ENCODE measurements around the gene RIMS3. TPM values are rescaled to one million over a fixed set of nuclear protein-coding genes. Genes with fewer than 3 reads are reported as not detected.

The RIMS3 gene
- total RNA-seq, 4 donors from 2014 or later: 2.8 to 8.2 (median 4.8) TPM

DNA sequence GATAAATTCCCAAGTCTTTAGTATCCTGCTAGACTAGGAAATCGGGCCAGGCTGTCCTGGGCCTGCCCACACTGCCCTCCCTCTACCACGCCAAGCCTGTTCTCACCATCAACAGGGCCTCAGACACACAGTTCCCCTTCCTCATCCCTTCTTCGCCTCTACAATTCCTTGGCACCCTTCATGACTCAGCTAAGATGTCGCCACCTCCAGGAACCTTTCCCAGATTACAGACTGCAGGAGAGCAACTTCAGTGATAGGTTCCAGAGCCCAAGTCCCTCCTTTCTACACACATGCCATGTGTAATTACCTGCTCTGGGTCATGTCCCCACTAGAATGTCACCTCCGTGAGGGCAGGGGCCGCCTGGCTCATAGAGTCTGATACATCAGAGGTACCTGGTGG lies 3.3 kb downstream of the RIMS3 start:
- WGBS: 70% methylated on average over 6 of the region's 6 CpGs
- no peaks in the 10 kb centered on the region for H3K36me3 ChIP-seq
- no peak overlapping the region for H3K4me3 ChIP-seq
- H3K9me3 ChIP-seq: no peaks in the 10 kb centered on the region
- peaks cover 35% of the 10 kb centered on the region for H3K4me1 ChIP-seq
- TF ChIP-seq EP300 (IDR thresholded peaks at IDR 0.05) (no peak), POLR2A (IDR thresholded peaks at IDR 0.05) (no peak), POLR2AphosphoS5 (IDR thresholded peaks at IDR 0.05) (no peak)
- TF ChIP-seq, protein P1, sequence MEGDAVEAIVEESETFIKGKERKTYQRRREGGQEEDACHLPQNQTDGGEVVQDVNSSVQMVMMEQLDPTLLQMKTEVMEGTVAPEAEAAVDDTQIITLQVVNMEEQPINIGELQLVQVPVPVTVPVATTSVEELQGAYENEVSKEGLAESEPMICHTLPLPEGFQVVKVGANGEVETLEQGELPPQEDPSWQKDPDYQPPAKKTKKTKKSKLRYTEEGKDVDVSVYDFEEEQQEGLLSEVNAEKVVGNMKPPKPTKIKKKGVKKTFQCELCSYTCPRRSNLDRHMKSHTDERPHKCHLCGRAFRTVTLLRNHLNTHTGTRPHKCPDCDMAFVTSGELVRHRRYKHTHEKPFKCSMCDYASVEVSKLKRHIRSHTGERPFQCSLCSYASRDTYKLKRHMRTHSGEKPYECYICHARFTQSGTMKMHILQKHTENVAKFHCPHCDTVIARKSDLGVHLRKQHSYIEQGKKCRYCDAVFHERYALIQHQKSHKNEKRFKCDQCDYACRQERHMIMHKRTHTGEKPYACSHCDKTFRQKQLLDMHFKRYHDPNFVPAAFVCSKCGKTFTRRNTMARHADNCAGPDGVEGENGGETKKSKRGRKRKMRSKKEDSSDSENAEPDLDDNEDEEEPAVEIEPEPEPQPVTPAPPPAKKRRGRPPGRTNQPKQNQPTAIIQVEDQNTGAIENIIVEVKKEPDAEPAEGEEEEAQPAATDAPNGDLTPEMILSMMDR (IDR thresholded peaks at IDR 0.05): no peak
- H3K27ac ChIP-seq: no peak overlapping the region
- DNase-seq (ENCODE audit: low spot score in 2 of 2): no peak
- no peaks in the 10 kb centered on the region for H3K27me3 ChIP-seq

DNA sequence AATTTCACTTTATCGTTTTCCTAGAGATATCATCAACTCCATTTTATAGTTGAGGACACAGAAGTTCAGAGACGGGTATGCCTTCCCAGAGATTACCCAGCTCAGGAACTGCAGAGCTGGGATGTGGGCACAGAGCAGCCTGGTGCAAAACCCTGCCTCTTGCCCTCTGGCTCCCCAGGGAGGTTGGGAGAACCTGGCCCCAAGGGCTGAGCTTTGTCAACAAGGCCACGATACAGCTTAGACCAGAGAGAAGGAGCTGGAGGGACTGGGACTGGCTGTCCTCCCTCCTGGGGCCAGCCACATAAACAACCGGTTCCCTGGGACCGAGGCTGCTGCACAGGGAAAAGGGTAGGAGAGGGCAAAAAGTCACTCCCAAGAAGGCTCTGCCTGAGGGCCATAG lies 3.8 kb downstream of the RIMS3 start:
- Histone ChIP-seq H3K4me3 (no peak overlapping the region), H3K27me3 (no peaks in the 10 kb centered on the region), H3K36me3 (no peaks in the 10 kb centered on the region), H3K4me1 (peaks cover 35% of the 10 kb centered on the region), H3K9me3 (no peaks in the 10 kb centered on the region), H3K27ac (no peak overlapping the region)
- no peak for DNase-seq (ENCODE audit: low spot score in 2 of 2)
- no peak for TF ChIP-seq POLR2AphosphoS5 (IDR thresholded peaks at IDR 0.05)
- no peak for TF ChIP-seq EP300 (IDR thresholded peaks at IDR 0.05)
- TF ChIP-seq, protein P1 (IDR thresholded peaks at IDR 0.05): no peak
- TF ChIP-seq POLR2A (IDR thresholded peaks at IDR 0.05): no peak
- 59% methylated on average over 5 of the region's 5 CpGs for WGBS

DNA sequence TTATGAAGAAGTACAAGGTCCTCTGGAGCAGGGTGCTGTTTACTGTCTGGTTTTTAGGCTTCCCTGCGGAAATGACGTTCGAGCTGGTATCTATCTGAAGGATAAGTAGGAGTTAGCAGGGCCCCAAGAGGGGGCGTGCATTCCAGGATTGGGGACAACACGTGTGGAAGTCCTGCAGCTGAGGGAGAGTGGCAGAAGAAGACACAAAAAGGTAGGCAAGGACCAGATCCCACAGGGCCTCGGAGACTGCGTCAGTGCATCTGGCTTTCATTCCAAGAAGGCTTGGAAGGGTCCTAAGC lies 5.9 kb downstream of the RIMS3 start:
- H3K36me3 ChIP-seq: no peaks in the 10 kb centered on the region
- no peak overlapping the region for H3K27ac ChIP-seq
- WGBS: 70% methylated on average over 7 of the region's 7 CpGs
- no peaks in the 10 kb centered on the region for H3K27me3 ChIP-seq
- peaks cover 18% of the 10 kb centered on the region for H3K4me1 ChIP-seq
- TF ChIP-seq POLR2A (IDR thresholded peaks at IDR 0.05): no peak
- TF ChIP-seq, protein P1 (IDR thresholded peaks at IDR 0.05): no peak
- no peak for TF ChIP-seq EP300 (IDR thresholded peaks at IDR 0.05)
- no peak for TF ChIP-seq POLR2AphosphoS5 (IDR thresholded peaks at IDR 0.05)
- no peak overlapping the region for H3K4me3 ChIP-seq
- H3K9me3 ChIP-seq: no peaks in the 10 kb centered on the region
- no peak for DNase-seq (ENCODE audit: low spot score in 2 of 2)

DNA sequence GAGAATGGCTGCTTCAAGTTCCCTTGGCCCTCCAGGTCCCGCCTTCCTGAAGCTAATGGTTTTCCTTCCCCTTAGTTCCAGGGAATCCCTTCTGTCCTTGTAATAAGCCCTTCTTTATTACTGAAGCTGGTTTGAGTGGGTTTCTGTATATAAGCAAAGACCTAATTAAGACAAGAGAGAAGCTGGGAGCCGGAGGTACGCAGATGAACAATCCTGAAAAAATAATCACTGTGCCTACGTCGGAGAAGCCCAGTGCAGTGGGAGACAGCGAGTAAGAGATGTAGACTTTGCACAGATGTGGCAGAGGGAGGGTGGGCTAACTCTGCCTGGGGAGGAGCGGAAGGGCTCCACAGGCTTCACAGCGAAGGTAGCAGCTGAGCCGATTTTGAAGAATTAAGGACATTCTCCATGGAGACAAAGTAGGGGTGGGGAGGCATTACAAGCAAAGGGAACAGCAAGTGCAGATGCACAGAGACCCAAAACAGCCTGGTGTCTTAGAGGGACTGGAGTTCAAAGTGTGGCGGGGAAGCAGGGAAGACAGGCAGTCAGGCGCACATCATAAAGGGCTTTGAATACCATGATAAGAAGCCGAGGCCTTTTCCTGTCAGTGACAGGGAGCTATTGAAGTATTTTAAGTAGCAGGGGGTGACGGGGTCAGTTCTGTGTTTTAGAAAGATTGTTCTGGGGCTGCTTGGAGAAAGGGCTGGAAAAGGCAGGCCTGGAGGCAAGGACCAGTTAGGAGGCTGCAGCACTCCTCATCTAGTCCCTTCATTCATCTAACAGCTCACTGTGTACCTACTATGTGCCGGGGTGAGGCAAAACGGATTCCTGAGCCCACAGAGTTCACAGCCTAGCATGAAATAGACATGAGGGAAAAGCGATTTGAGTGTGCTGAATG lies 6.5 kb downstream of the RIMS3 start:
- no peaks in the 10 kb centered on the region for H3K36me3 ChIP-seq
- no peak for DNase-seq (ENCODE audit: low spot score in 2 of 2)
- TF ChIP-seq EP300 (IDR thresholded peaks at IDR 0.05) (no peak), POLR2A (IDR thresholded peaks at IDR 0.05) (no peak), POLR2AphosphoS5 (IDR thresholded peaks at IDR 0.05) (no peak)
- TF ChIP-seq, protein P1 (IDR thresholded peaks at IDR 0.05): no peak
- peaks cover 4% of the 10 kb centered on the region for H3K27me3 ChIP-seq
- H3K4me3 ChIP-seq: no peak overlapping the region
- H3K27ac ChIP-seq: no peak overlapping the region
- H3K4me1 ChIP-seq: peaks cover 20% of the 10 kb centered on the region
- H3K9me3 ChIP-seq: no peaks in the 10 kb centered on the region
- 79% methylated on average over 16 of the region's 16 CpGs for WGBS

DNA sequence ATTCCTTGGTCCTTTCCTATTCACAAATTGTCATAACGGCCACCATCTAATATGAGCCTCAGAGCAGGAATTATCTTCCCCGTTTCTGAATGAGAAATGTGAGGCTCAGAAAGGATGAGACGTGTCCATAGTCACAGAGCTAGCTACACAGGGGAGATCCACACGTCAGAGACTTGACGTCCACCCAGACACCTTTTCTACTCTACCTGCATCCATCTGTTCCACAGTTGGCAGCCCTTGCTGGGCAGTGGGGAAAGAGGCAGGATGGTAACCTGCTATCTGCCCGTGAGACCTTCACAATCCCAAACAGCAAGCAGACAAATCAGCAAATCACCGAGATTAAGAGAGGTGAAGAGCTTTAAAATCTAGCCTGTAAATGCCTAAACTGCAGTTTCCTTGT lies 8.4 kb downstream of the RIMS3 start:
- no peak for TF ChIP-seq POLR2A (IDR thresholded peaks at IDR 0.05)
- TF ChIP-seq POLR2AphosphoS5 (IDR thresholded peaks at IDR 0.05): no peak
- TF ChIP-seq EP300 (IDR thresholded peaks at IDR 0.05): no peak
- TF ChIP-seq, protein P1 (IDR thresholded peaks at IDR 0.05): no peak
- Histone ChIP-seq H3K4me3 (no peak overlapping the region), H3K27me3 (peaks cover 6% of the 10 kb centered on the region), H3K27ac (no peak overlapping the region), H3K9me3 (no peaks in the 10 kb centered on the region), H3K36me3 (no peaks in the 10 kb centered on the region), H3K4me1 (peaks cover 22% of the 10 kb centered on the region)
- WGBS: 88% methylated on average over 7 of the region's 7 CpGs
- DNase-seq (ENCODE audit: low spot score in 2 of 2): no peak
